Endothelial cell of umbilical vein (primary cell): Measurements from ENCODE around the gene LDLRAD4. TPM values are rescaled to one million over a fixed set of nuclear protein-coding genes. Genes with fewer than 3 reads are reported as not detected.

Experiments used
- BruUV-seq: library from RNA; stranded (reverse); fragments of 400-500 nt; replicated peaks from 2 replicates; lab custom pipeline; 2021; lab: Mats Ljungman, UMichigan
- CTCF ChIA-PET: fragments of 300-600, 350-600 bp; sonication (Branson Sonifier 250); formaldehyde crosslinking; loops from one replicate; lab custom pipeline; 2021; ENCODE audit warnings: antibody characterized with exemption, inconsistent platforms; lab: Charles Lee
- POLR2A ChIA-PET: fragments of 300-600, 350-600 bp; sonication (Branson Sonifier 250); formaldehyde crosslinking; loops from one replicate; lab custom pipeline; 2021; ENCODE audit warnings: antibody characterized with exemption, inconsistent platforms; lab: Charles Lee
- DNase-seq: peaks from one replicate; pipeline ENCODE4 v3.0.0-alpha.2; 2011; ENCODE audit warnings: low read depth, low spot score
- FAIRE-seq: peaks from 2 replicates; lab custom pipeline; 2011; peaks lifted over from hg19 to GRCh38; lab: Jason Lieb, UNC
- H2AFZ ChIP-seq: 2 replicates; pipeline ENCODE4 v1.6.0; 2012; ENCODE audit warnings: low read depth, low read length, control low read depth, inconsistent platforms
- H3K27ac ChIP-seq: 2 replicates; pipeline ENCODE4 v1.5.1; 2011; ENCODE audit warnings: low read depth, mild to moderate bottlenecking, control low read depth, low read length, moderate library complexity; ENCODE audit not compliant: insufficient read depth
- H3K27me3 ChIP-seq, 2 experiments: 2 replicates each; pipeline versions ENCODE4 v1.6.0 to v1.6.1; 2011; ENCODE audit warnings: low read length in 2 of 2, mixed read lengths in 1 of 2; ENCODE audit not compliant: control insufficient read depth in 2 of 2, insufficient read depth in 2 of 2
- H3K36me3 ChIP-seq, 2 experiments: 2 replicates in 1 of 2; 3 replicates in 1 of 2; pipeline ENCODE4 v1.5.1; 2011; ENCODE audit warnings: low read length in 2 of 2, mild to moderate bottlenecking in 1 of 2, moderate library complexity in 1 of 2; ENCODE audit not compliant: control insufficient read depth in 2 of 2, insufficient read depth in 2 of 2; ENCODE audit errors: extremely low read depth in 1 of 2
- H3K4me1 ChIP-seq: 3 replicates; pipeline ENCODE4 v1.5.1; 2011; ENCODE audit warnings: mild to moderate bottlenecking, low read length; ENCODE audit not compliant: control insufficient read depth, insufficient read depth; ENCODE audit errors: extremely low read depth
- H3K4me2 ChIP-seq: 2 replicates; pipeline ENCODE4 v1.6.1; 2011; ENCODE audit warnings: low read length, control low read depth, mixed read lengths; ENCODE audit not compliant: insufficient read depth
- H3K4me3 ChIP-seq, 3 experiments: fragments of 200-600 bp in 1 of 3; sonication (generic), shearing (Covaris generic) in 1 of 3; replicated peaks in 1 of 3; 2 replicates each; pipeline ENCODE4 v1.5.1; 2011 to 2016; ENCODE audit warnings: control low read depth in 3 of 3, low read length in 3 of 3, mild to moderate bottlenecking in 2 of 3, inconsistent platforms in 1 of 3, low read depth in 1 of 3, moderate library complexity in 1 of 3; ENCODE audit not compliant: insufficient read depth in 1 of 3
- H3K79me2 ChIP-seq: 2 replicates; pipeline ENCODE4 v1.6.0; 2012; ENCODE audit warnings: low read length, inconsistent platforms; ENCODE audit not compliant: control insufficient read depth, insufficient read depth
- H3K9ac ChIP-seq: replicated peaks from 2 replicates; pipeline ENCODE3; 2011; ENCODE audit warnings: low read length, control low read depth; ENCODE audit not compliant: insufficient read depth; ENCODE audit errors: extremely low read depth
- H3K9me1 ChIP-seq: replicated peaks from 3 replicates; pipeline ENCODE4 v1.6.0; 2011; ENCODE audit warnings: mild to moderate bottlenecking, low read length; ENCODE audit not compliant: control insufficient read depth, insufficient read depth; ENCODE audit errors: extremely low read depth
- H3K9me3 ChIP-seq: replicated peaks from 2 replicates; pipeline ENCODE4 v1.5.1; 2012; ENCODE audit warnings: low read length, inconsistent platforms; ENCODE audit not compliant: control insufficient read depth, insufficient read depth
- H4K20me1 ChIP-seq: replicated peaks from 2 replicates; pipeline ENCODE3; 2011; ENCODE audit warnings: mild to moderate bottlenecking, low read length; ENCODE audit not compliant: control insufficient read depth, insufficient read depth; ENCODE audit errors: extremely low read depth
- EZH2 ChIP-seq: IDR thresholded peaks from 2 replicates; pipeline ENCODE4 v1.6.1; 2012; ENCODE audit warnings: borderline replicate concordance, low read depth, mild to moderate bottlenecking, moderate library complexity, low read length, inconsistent platforms; ENCODE audit not compliant: severe bottlenecking
- FOS ChIP-seq: IDR thresholded peaks from 2 replicates; pipeline ENCODE4 v1.6.1; 2011; ENCODE audit warnings: mild to moderate bottlenecking, low read length, moderate library complexity, borderline replicate concordance; ENCODE audit not compliant: insufficient read depth
- GATA2 ChIP-seq: IDR thresholded peaks from 2 replicates; pipeline ENCODE4 v1.7.0; 2011; ENCODE audit warnings: low read depth, mild to moderate bottlenecking, moderate library complexity, mixed read lengths, low read length; ENCODE audit not compliant: insufficient read length, insufficient read depth
- JUN ChIP-seq: IDR thresholded peaks from 2 replicates; pipeline ENCODE4 v1.6.1; 2011; ENCODE audit warnings: borderline replicate concordance, low read depth; ENCODE audit not compliant: insufficient read length, insufficient read depth
- MAX ChIP-seq: IDR thresholded peaks from 2 replicates; pipeline ENCODE4 v1.6.1; 2011; ENCODE audit not compliant: insufficient read depth, insufficient read length
- MYC ChIP-seq: IDR thresholded peaks from one replicate; pipeline ENCODE4 v1.6.1; 2011; ENCODE audit warnings: mild to moderate bottlenecking, low read depth, low read length
- POLR2A ChIP-seq: IDR thresholded peaks from 2 replicates; pipeline ENCODE4 v1.6.1; 2012; ENCODE audit warnings: low read depth, mild to moderate bottlenecking, control low read depth, low read length
- POLR2AphosphoS5 ChIP-seq: IDR thresholded peaks from 2 replicates; pipeline ENCODE4 v1.6.1; 2012; ENCODE audit warnings: low read depth, mild to moderate bottlenecking, control low read depth, low read length, moderate library complexity; ENCODE audit not compliant: insufficient read depth
- dilution Hi-C: fragments of 300-500 bp; cut with MboI; formaldehyde crosslinking; loops from one replicate; pipeline ENCODE4 v1.15.0; 2019; ENCODE audit warnings: low sequenced_read_pairs; ENCODE audit not compliant: extremely low pct_ligation_motif_present
- intact Hi-C: fragments of 100-400 bp; cut with micrococcal nuclease; formaldehyde crosslinking; loops from one replicate; pipeline ENCODE4 v1.10.0; 2022
- polyA plus RNA-seq, 4 experiments: library from polyadenylated mRNA; depleted of rRNA in 3 of 4; stranded (reverse) in 3 of 4; unstranded in 1 of 4; fragments of >200 nt; gene quantifications; 2 replicates each; pipeline versions ENCODE4 v1.2.1 to v1.2.3, GENCODE V29; 2011 to 2012; ENCODE audit warnings: missing spikeins in 1 of 4
- total RNA-seq: library from RNA; stranded (reverse); gene quantifications from 2 replicates; pipeline ENCODE4 v1.2.3, GENCODE V29; 2021
- TF ChIP-seq, protein P1 (sequence below), 2 donors: IDR thresholded peaks; 1 replicate in 1 of 2; 2 replicates in 1 of 2; pipeline ENCODE4 v1.5.1; 2011; ENCODE audit warnings: low read length in 2 of 2, mild to moderate bottlenecking in 2 of 2, moderate library complexity in 2 of 2, control low read depth in 1 of 2, inconsistent platforms in 1 of 2, low read depth in 1 of 2; ENCODE audit not compliant: insufficient read depth in 1 of 2; ENCODE audit errors: extremely low read depth in 1 of 2

The LDLRAD4 gene
- total and polyA plus RNA-seq, 2 donors (not counting 3 experiments of a cell fraction or from before 2014, with no cell fraction given): 5.2 to 6.5 TPM

GRCh38 chr18:13201292-13201691, 17.3 kb upstream of the LDLRAD4 start:
- no peaks in the 10 kb centered on the region for H3K9me1 ChIP-seq
- H3K4me3 ChIP-seq: no peak overlapping the region
- H3K36me3 ChIP-seq: no peaks in the 10 kb centered on the region
- TF ChIP-seq EZH2 (no peak), MAX (no peak), FOS (no peak), JUN (no peak), MYC (no peak), POLR2AphosphoS5 (no peak), POLR2A (no peak), GATA2 (no peak)
- TF ChIP-seq, protein P1, sequence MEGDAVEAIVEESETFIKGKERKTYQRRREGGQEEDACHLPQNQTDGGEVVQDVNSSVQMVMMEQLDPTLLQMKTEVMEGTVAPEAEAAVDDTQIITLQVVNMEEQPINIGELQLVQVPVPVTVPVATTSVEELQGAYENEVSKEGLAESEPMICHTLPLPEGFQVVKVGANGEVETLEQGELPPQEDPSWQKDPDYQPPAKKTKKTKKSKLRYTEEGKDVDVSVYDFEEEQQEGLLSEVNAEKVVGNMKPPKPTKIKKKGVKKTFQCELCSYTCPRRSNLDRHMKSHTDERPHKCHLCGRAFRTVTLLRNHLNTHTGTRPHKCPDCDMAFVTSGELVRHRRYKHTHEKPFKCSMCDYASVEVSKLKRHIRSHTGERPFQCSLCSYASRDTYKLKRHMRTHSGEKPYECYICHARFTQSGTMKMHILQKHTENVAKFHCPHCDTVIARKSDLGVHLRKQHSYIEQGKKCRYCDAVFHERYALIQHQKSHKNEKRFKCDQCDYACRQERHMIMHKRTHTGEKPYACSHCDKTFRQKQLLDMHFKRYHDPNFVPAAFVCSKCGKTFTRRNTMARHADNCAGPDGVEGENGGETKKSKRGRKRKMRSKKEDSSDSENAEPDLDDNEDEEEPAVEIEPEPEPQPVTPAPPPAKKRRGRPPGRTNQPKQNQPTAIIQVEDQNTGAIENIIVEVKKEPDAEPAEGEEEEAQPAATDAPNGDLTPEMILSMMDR (IDR thresholded peaks at IDR 0.05; ENCODE audit: extremely low read depth in 1 of 2, insufficient read depth in 1 of 2, low read depth in 1 of 2, low read length in 2 of 2): no peak
- no peak overlapping the region for H3K9ac ChIP-seq
- H3K27ac ChIP-seq: no peak overlapping the region
- no peaks in the 10 kb centered on the region for H3K4me1 ChIP-seq
- peaks cover 2% of the 10 kb centered on the region for H3K9me3 ChIP-seq
- intact Hi-C loops (no loop called here), dilution Hi-C loops (no loop called here)
- H3K27me3 ChIP-seq: peaks cover 0 to 6% of the 10 kb centered on the region in 2 experiments
- no peaks in the 10 kb centered on the region for H3K79me2 ChIP-seq
- H4K20me1 ChIP-seq: no peaks in the 10 kb centered on the region
- no peak for FAIRE-seq
- ChIA-PET CTCF (interaction anchor here (1.0 kb wide), 1 partner anchor 329 kb away, joined by 3 read pairs; no protein-coding TSS in a partner anchor), POLR2A (no interaction called here)
- no peak overlapping the region for H2AFZ ChIP-seq
- BruUV-seq: no TSS peak
- no peak for DNase-seq
- no peak overlapping the region for H3K4me2 ChIP-seq
